NCI-H1092 treated with DMSO at 0.1 percent for 48 hours (cell line): ENCODE data around the gene HIVEP2.

ENCODE experiments used
- DNase-seq: peaks from one replicate; lab custom pipeline; 2025; lab: John Stamatoyannopoulos, UW

Gene HIVEP2

GRCh38 chr6:142892254-142893021, 52.5 kb downstream of the HIVEP2 start:
- no peak for DNase-seq

- DNase-seq = no peak
These were observed 53.5 kb downstream of the HIVEP2 start for GRCh38 chr6:142891454-142891853.

- no peak for DNase-seq
These were observed 56.5 kb downstream of the HIVEP2 start for GRCh38 chr6:142888456-142888855.

- DNase-seq = no peak
These were observed 57.5 kb downstream of the HIVEP2 start for GRCh38 chr6:142887517-142887916.

- DNase-seq = no peak
These were observed 58.4 kb downstream of the HIVEP2 start for GRCh38 chr6:142886431-142887170.

GRCh38 chr6:142885182-142885867, 59.7 kb downstream of the HIVEP2 start:
- DNase-seq = no peak

GRCh38 chr6:142884214-142885035, 60.6 kb downstream of the HIVEP2 start:
- no peak for DNase-seq

- DNase-seq = no peak
These were observed 62.0 kb downstream of the HIVEP2 start for GRCh38 chr6:142883011-142883410.

- DNase-seq = no peak
These were observed 63.2 kb downstream of the HIVEP2 start for GRCh38 chr6:142881761-142882160.

GRCh38 chr6:142881290-142881689, 63.7 kb downstream of the HIVEP2 start:
- DNase-seq = no peak

GRCh38 chr6:142880201-142880600, 64.8 kb downstream of the HIVEP2 start:
- DNase-seq = no peak

GRCh38 chr6:142879527-142879926, 65.4 kb downstream of the HIVEP2 start:
- no peak for DNase-seq

GRCh38 chr6:142879076-142879475, 65.9 kb downstream of the HIVEP2 start:
- no peak for DNase-seq

GRCh38 chr6:142878407-142878806, 66.6 kb downstream of the HIVEP2 start:
- DNase-seq = no peak

GRCh38 chr6:142874676-142875075, 70.3 kb downstream of the HIVEP2 start:
- no peak for DNase-seq

- DNase-seq = no peak
These were observed 72.6 kb downstream of the HIVEP2 start for GRCh38 chr6:142872376-142872775.

GRCh38 chr6:142871910-142872331, 73.1 kb downstream of the HIVEP2 start:
- DNase-seq = no peak

GRCh38 chr6:142870787-142871415, 74.1 kb downstream of the HIVEP2 start:
- no peak for DNase-seq

GRCh38 chr6:142868917-142869316, 76.1 kb downstream of the HIVEP2 start:
- no peak for DNase-seq

GRCh38 chr6:142867988-142868812, 76.8 kb downstream of the HIVEP2 start:
- DNase-seq = no peak
